Brain pericyte (primary cell): ENCODE measurements around the gene DTD1.

Experiments
- DNase-seq: peaks from one replicate; pipeline ENCODE4 v3.0.0-alpha.2; 2012; ENCODE audit warnings: low read depth, low spot score

Gene DTD1

DNA sequence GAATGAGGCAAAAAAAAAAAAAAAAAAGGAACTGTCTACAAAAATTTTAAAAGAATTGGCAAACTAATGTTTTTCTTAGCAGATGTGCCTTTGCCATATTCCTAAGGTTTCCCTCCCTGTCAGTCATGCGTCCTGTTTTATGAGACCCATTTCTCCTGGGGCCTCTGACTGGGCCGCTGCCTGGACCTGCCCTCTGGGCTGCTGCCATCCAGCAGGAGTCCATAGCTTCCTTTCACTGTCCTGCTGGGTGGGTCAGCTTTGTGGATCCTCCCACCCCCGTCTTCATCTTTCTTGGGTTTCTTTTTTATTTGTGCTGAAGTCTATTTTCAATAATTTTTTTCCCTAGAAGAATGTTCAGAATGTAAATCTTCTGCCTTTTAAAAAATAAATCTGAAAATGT lies 114.9 kb downstream of the DTD1 start:
- DNase-seq: no peak

DNA sequence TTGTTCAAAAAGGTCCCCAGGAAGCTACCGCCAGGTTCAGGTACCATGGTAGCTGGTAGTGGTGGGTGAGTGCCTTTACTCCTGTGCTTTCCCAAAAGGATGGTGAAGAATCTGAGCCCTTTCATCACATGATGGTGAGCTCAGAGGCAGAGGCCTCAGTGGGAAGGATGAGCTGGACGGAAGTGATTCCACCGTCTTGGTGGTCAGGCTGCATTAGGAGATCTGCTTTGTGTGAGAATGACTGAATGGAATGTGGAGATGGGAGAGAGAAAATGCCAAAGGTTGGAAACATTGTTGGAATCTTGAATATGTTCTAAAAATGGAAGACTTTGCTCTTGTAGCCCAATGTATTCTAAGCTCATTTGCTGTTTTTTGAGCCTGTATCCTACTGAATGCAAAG lies 117.6 kb downstream of the DTD1 start:
- DNase-seq: no peak

DNA sequence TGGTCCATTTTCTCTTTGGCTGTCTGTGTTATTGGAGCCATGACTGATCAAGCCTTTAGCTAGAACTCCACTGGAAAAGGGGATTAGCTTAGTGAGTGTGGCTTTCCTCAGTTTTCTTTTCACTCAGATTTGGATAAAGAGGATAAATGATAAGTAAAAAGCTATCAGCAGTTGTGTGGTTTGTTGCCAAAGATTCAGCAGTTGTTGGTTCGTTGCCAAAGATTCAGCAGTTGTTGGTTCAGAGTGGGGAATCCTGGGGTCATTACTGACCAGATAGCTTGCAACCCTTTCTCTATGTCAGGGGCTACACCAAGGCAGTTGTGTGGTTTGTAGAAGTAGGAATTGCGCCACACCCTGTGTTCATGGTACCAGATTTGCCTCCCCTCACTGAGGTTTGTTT lies 118.1 kb downstream of the DTD1 start:
- DNase-seq: no peak

DNA sequence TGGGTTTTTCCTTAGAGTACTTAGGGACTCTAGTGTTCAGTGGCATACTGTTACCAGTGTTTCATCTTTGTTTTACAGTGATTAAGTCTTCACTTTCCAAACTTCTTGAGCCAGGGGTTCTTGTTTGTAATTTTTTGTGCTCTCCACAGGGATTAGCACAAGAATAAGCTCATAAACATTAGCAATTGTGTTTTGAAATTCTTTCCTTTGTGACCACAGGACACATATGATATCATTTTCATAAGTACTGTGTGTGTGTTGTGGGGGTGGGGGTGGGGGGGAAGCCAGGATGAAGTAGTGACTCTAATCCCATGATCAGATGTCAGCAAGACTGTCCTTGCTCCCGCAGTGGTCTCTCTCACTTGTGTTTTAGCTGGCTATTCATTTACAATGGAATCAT lies 124.3 kb downstream of the DTD1 start:
- no peak for DNase-seq

DNA sequence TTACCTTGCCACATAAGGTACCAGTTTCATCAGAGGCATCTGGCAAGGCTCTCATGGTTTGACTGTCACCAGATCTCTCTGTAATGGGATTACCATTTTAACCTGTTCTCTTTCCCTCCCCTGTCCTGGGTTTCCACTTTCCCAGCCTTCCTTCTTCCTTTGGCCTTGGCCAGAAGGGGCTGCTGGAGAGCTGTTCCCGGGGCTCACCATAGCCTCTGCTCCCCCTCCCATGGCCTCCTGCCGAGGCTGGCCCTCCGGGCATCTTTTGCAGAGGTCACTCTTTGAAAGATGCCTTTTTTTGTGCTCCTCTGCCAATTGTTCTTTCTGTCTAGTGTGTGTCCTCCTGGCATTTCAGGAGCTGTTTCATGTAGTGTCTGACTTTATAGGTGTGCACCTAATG lies 125.0 kb downstream of the DTD1 start:
- DNase-seq: no peak

DNA sequence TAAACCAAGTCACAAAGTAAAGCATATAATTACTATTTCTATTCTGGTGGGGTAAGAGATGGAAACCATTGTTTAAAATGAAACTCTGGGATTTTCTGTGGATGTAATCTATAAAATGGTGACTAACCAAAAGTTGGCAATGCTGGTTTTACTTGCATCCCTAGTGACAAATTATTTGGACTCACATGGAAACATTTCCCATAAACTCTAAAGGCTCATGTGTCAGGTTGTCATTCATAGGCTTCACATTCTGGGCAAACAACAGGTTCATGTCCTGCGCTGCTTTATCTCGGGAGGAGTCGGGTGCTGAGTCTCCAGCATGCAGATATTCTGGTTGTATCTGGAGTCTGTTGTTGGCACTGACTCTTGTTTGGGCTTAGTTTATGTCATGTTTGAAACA lies 127.7 kb downstream of the DTD1 start:
- DNase-seq: no peak

DNA sequence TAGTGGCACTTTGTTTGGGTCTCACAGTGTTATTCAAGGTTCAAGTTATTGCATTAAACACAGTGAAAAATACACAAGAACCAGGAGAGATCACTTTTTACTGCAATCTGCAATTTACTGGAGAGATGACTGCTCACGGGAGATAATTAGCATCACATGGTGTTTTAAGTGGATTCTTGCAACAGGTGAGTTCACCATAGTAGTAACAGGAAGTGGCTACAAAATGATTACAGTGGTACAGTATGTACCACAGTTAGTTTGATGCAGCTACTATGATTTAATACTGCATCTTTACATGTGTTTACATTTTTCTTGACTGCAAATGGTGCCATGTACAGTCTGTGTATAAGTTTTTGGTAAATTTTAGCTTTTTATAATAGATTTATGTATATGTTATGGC lies 129.2 kb downstream of the DTD1 start:
- no peak for DNase-seq

DNA sequence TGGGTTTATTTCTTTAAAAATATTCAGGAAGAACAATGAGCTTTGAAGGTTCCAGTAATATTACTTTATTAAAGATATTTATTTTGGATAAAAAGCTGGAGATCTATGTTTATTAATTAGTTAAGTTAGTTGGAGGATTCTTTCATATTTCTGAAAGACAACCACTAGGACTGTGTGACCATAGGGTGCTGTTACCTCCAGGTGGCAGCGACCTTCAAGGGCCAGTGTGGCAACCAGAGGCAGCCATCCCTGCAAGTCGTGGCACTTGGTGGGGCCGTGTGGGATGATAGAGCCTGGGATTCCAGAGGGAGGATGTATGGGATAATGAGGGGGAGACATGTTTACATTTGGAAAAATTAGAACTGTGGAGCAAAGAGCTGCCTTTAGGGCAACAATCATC lies 130.3 kb downstream of the DTD1 start:
- no peak for DNase-seq

DNA sequence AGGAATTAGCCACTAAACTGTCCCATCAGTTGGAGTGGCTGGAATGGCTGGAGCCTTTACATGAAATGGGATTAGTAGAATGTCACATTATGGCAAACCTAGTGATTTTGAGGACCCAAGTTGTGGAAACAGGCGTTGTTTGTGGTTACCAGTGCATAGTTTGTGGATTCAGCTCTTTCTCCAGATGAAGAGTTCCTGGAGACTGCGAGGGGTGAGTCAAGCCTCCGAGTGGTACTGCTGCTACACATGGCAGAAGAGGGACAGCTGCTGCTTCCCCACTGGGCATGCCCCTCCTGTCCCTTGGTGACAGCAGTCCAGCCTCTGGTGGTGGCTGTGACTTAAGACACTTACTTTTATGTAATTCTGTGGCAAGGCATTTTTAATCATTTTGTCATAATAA lies 131.6 kb downstream of the DTD1 start:
- no peak for DNase-seq

DNA sequence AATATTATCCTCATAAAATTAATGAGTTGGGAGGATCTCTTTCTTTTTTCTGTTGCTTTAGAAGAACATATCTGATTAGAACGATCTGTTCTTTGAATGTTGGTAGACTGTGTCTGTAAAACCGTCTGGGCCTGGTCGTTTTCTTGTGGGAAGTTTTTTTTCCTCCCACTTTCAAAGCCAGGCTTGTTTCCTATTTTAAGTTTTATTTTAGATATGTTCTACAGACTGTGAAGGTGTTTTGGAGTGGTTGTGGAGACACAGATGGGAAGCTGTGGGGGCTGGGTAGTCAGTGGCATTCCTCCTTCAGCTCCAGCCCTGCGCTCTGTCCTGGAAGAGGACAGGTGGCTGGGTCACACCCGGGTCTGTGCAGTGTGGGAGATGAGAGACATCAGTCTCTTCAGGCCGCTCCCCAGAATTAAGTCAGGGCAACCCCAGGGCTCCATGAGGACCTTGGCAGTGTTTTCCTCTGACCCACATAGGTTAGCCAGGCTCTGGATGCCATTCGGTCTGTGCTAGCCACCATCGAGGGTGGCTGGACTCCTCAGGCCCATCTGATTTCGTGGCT lies 133.8 kb downstream of the DTD1 start:
- DNase-seq: no peak

DNA sequence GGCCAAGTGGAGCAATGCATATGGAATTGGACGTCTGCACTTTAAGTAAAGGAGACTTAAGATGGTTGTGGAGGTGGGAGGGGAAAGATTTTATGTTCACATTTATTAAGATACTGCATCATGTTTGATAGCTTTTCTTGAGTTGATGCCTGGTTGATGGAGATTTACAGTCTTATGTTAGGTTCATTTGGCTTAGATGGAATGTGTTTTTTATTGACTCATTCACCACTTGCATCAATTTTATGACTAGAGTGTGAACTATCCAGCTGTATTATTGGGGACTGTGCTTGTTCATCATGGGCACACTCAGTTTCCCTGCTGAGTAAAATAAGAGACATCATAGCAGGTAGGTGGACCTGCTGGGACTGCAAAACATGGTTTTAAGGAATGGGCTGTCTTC lies 134.5 kb downstream of the DTD1 start:
- DNase-seq: no peak

DNA sequence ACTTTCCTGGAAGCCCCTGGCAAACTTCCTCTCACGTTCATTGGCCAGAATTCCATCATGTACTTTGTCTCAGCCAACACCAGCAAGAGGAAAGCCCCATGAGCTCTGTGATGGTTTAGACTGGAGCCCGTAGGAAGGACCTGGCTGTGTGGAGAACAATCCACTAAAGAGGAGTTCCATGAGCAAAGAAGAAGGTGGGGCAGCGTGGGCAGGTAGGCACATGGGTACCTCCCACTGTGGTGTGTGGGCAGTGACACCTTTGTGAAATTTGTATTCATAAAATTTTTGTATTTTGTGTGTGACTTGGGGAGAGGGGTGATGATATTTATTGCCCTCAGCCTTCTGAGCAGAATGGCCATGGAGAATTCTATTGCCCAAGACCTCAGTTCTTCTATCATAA lies 136.2 kb downstream of the DTD1 start:
- no peak for DNase-seq

DNA sequence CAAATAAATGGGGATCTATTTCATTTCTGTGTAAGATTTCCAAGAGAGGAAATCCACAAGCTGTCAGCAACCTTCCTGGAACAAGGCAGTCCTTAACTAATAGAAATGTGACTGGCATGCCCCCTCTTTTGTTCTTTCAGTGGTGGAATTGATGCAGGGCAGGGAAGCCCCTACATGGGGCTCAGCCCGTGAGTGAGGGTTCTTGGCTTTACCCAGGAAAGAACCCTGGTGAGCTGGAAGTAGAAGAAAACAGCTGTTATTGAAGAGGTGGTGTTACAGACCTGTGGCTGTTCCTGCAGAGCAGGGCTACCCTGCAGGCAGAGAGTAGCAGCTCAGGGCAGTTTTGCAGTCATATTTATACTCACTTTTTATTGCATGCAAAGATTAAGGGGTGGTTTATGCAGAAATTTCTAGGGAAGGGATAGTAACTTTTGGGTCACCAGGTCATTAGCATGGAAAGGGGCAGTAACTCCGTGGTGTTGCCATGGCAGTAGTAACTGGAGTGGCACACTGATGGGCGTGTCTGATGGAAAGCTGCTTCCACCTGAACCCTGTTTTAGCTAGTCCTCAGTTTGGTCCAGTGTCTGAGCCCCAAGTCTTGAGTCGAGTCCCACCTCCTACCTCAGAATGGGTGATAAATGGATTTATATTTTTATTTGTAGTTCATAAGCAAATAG lies 137.1 kb downstream of the DTD1 start:
- no peak for DNase-seq

DNA sequence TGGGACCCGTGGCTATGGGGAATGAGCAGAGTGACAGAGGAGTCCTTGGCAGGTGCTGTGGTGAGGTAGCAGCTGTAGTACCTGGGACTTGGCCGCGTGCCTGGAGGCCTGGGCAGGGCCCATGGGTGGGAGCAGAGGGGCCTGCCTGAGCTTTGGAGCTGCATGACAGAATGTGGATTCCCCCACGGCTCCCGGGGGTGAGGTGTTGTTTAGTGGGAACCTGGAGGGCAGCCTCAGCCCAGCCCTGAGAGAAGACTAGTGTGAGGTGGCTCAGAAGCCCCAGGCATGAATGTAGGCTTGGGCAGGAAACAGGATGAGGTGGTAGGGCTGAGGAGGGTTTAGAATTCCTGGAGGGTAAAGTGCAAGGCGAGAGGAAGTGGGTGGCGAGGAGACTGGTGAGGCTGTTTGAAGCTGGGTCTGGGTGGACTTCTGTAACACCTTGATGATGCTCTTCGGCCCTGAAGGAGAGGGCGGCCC lies 139.2 kb downstream of the DTD1 start:
- no peak for DNase-seq

DNA sequence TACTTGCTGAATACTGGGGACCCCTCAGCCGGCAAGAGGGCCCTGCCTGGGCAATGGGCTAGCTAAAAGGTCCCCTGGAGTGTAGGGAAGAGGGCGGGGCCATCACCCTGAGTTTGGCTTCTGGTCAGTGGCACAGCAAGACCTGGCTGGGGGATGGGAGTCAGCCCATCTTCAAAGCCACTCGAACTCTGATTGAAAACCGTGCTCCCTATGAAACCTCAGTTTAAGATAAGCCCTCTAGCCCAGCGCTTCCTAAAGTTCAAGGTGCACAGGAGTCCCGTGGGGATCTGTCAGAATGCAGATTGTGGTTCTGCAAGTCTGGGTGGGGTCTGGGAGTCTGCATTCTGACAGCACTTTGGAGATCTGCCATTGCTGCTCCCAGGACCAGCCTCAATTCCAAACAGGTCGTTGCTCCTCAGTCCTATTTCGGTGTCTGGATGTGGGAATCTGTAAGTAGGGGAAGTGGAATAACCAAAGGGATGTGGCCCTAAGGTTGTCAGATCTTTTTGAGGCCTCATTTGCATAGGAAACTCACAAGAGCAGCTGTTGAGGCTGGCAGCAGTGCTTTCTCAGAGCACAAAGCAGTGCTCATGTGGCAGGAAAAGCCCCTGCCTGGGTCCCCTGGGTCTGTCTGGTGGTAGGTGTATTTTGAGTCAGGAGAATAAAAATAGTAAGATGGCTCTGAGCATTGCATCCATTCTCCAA lies 140.5 kb downstream of the DTD1 start:
- DNase-seq: no peak

DNA sequence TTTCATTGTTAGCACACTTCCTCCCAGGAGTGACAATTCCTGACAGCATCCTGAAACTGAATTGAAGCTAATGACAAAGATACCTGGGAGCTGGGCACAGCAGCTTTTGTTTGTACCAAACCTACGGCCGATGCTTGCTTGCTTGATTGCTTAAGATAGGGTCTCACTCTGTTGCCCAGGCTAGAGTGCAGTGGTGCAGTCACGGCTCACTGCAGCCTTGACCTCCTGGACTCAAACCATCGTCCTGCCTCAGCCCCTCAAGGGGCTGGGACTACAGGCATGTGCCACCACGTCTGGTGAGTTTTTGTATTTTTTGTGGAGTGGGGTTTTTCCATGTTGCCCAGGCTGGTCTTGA lies 141.0 kb downstream of the DTD1 start:
- no peak for DNase-seq

DNA sequence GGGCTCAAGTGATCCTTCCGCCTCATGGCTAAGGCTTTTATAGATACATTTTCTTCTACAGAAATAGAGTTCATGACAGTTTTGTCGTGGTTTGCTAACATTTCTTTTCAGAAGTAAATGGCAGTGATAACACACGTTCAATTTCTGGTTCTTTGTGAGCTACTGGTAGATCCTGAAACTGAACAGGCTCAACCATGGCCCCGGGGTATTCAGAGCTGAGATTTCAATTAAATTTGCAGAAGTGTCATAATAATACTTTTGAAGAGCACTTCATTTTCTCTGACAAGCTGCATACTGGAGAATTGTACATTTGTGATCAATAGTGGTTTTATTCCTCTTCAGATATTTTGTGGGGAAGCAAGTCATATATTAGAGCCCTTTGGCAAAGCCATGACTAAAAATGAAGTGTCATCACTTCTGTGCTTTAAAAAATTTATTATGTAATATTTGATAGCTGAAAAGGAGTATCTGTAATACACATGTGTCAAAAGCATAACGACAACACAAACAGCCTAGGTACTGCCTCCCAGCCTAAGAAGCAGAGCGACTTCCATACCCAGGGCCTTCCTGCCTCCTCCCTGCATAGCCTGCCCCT lies 141.5 kb downstream of the DTD1 start:
- DNase-seq: no peak

DNA sequence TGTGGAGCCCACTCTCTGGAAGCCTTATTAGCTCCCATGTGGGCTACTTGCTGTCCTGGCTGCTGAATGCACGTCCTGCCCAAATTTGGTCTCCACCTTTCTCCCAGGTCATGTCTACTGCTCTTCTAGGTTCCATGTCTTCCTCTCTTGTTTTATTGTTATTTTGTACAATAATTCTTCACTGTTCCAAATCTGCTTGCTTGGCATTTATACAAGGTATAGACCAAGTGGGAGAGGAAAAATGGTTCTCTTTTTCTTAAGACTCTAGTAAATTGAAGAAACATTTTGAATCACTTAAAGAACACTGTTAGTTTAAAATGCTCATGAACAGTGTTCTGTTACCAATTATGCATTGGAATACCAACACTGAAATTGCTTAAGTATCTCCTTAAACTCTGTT lies 144.1 kb downstream of the DTD1 start:
- no peak for DNase-seq

DNA sequence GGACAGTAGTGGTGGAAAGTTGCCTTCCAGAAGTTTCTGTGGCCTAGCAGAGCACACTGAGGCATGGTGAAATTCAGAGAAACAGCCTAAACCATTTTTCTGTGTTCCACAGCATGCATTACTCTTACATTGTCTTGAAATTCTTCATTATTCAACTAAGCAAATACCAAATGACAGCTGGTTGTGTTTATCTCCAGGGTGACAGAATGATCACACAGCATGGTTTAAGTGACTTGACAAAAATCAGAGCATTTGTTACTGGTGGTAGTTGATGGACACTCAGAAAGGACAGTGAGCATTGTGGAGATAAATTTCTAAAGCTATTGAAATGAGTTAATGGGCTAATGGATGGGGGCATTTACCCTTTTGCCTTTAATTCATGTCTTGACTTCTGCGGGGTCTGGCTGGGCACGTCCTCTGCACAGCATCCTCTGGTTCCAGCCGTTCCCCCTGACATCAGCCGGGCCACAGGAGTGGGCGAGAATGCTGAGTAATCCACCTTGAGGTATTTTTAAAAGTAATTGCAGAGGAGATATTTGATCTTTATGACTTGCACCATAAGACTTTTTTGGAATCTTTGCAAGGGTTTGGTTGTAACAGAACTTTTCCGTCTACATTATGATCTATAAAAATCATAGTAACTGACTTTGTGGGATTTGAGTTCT lies 146.8 kb downstream of the DTD1 start:
- DNase-seq: no peak

DNA sequence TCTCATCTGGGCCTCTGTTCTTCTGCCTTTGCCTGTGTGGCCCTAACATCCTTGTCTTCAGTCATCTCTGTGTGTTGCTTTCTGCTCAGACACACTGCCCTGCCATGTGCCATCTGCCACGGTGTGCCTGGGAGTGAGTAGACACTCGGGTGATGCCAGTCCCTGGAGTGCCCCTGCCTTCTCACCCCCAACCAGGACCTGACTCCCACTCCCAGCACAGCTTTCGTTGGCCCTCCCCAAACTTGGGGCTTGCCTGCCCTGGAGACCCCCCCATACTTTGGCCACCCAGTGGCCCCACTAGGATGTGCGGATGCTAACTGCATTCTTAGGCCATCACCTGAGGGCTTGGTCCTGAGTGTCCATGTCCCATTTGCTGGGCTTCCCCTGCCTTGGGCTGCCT lies 149.3 kb downstream of the DTD1 start:
- DNase-seq: no peak

DNA sequence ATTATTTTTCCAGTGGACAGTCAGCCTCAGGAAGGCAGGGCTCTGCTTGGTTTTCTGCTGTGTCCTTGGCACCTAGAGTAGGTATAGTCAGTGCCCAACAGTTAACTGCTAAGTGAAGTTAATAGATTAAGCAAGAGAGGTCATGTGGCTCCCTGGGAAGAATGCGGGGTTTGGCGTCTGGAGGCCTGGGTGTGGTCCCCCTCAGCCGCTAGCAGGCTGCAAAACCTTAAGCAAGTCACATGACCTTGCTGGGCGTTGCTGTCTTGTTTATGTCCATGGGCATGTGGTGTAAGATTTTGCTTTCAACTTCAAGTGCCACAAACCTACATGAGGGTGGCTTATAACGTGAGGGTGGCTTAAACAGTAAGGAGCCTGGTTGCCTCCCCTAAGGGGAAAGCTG lies 150.2 kb downstream of the DTD1 start:
- DNase-seq: no peak

DNA sequence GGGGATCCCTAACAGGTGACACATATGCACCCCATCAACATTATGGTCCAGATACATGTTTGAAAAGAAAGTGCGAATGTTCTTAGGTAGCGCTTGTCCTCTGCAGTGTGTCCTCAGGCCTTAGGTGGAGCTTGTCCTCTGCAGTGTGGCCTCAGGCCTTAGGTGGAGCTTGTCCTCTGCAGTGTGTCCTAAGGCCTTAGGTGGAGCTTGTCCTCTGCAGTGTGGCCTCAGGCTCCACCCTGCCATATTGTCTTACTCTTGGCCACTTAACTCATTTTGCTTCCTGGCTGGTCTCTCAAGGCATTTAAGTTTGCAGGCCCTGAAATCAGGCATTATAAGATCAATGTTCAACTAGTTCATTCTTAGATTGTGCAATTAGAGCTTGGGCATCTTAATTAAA lies 151.0 kb downstream of the DTD1 start:
- no peak for DNase-seq
